HEK293 (cell line): ENCODE measurements around the gene HDHD3.

Source experiments
- ELK4 ChIP-seq: IDR thresholded peaks from 2 replicates; pipeline ENCODE4 v1.6.1; 2011; ENCODE audit warnings: mild to moderate bottlenecking, low read depth, low read length, borderline replicate concordance
- HOXC10 ChIP-seq: sonication (generic); formaldehyde crosslinking; IDR thresholded peaks from 2 replicates; pipeline ENCODE4 v1.8.1; 2023; ENCODE audit warnings: mild to moderate bottlenecking, missing genetic modification reagents
- KLF10 ChIP-seq: fragments of 450-650 bp; IDR thresholded peaks from 2 replicates; pipeline ENCODE4 v1.5.1; 2018; ENCODE audit warnings: missing biosample characterization, mild to moderate bottlenecking, missing genetic modification characterization
- MEIS1 ChIP-seq: sonication (generic); formaldehyde crosslinking; IDR thresholded peaks from 2 replicates; pipeline ENCODE4 v1.8.1; 2022; ENCODE audit warnings: missing genetic modification reagents, mild to moderate bottlenecking, borderline replicate concordance
- SP2 ChIP-seq: fragments of 450-650 bp; formaldehyde crosslinking; IDR thresholded peaks from 2 replicates; pipeline ENCODE4 v1.5.1; 2016; ENCODE audit warnings: missing biosample characterization, missing genetic modification characterization
- SP3 ChIP-seq: fragments of 450-650 bp; formaldehyde crosslinking; IDR thresholded peaks from 2 replicates; pipeline ENCODE4 v1.5.1; 2016; ENCODE audit warnings: missing biosample characterization, missing genetic modification characterization
- WT1 ChIP-seq: fragments of 450-650 bp; formaldehyde crosslinking; IDR thresholded peaks from 2 replicates; pipeline ENCODE4 v1.5.1; 2016; ENCODE audit warnings: missing biosample characterization, missing genetic modification characterization
- ZBTB21 ChIP-seq: fragments of 450-650 bp; formaldehyde crosslinking; IDR thresholded peaks from 2 replicates; pipeline ENCODE4 v1.5.1; 2017; ENCODE audit warnings: missing biosample characterization, missing genetic modification characterization
- ZBTB44 ChIP-seq: fragments of 450-650 bp; IDR thresholded peaks from 2 replicates; pipeline ENCODE4 v1.5.1; 2018; ENCODE audit warnings: missing biosample characterization, mild to moderate bottlenecking, missing genetic modification characterization
- ZBTB8A ChIP-seq: fragments of 450-650 bp; formaldehyde crosslinking; IDR thresholded peaks from 2 replicates; pipeline ENCODE4 v1.5.1; 2016; ENCODE audit warnings: missing biosample characterization, missing genetic modification characterization
- ZFP69B ChIP-seq: fragments of 450-650 bp; formaldehyde crosslinking; IDR thresholded peaks from 2 replicates; pipeline ENCODE4 v1.5.1; 2016; ENCODE audit warnings: missing biosample characterization, missing genetic modification characterization
- ZNF10 ChIP-seq: fragments of 450-650 bp; formaldehyde crosslinking; IDR thresholded peaks from 2 replicates; pipeline ENCODE4 v1.5.1; 2017; ENCODE audit warnings: missing biosample characterization, missing genetic modification characterization
- ZNF114 ChIP-seq: fragments of 450-650 bp; formaldehyde crosslinking; IDR thresholded peaks from 2 replicates; pipeline ENCODE4 v1.5.0; 2017; ENCODE audit warnings: missing biosample characterization, missing genetic modification characterization
- ZNF146 ChIP-seq: fragments of 450-650 bp; formaldehyde crosslinking; IDR thresholded peaks from 2 replicates; pipeline ENCODE4 v1.5.1; 2016; ENCODE audit warnings: missing biosample characterization, missing genetic modification characterization
- ZNF169 ChIP-seq: fragments of 450-650 bp; formaldehyde crosslinking; IDR thresholded peaks from 2 replicates; pipeline ENCODE4 v1.5.1; 2016; ENCODE audit warnings: missing biosample characterization, missing genetic modification characterization
- ZNF175 ChIP-seq: fragments of 450-650 bp; formaldehyde crosslinking; IDR thresholded peaks from 2 replicates; pipeline ENCODE4 v1.5.1; 2016; ENCODE audit warnings: missing biosample characterization, missing genetic modification characterization
- ZNF184 ChIP-seq: fragments of 450-650 bp; IDR thresholded peaks from 2 replicates; pipeline ENCODE4 v1.5.1; 2018; ENCODE audit warnings: missing biosample characterization, mild to moderate bottlenecking, missing genetic modification characterization
- ZNF214 ChIP-seq: fragments of 450-650 bp; formaldehyde crosslinking; IDR thresholded peaks from 2 replicates; pipeline ENCODE4 v1.5.1; 2017; ENCODE audit warnings: missing biosample characterization, mild to moderate bottlenecking, missing genetic modification characterization, borderline replicate concordance
- ZNF248 ChIP-seq: fragments of 450-650 bp; formaldehyde crosslinking; IDR thresholded peaks from 2 replicates; pipeline ENCODE4 v1.5.1; 2017; ENCODE audit warnings: missing biosample characterization, missing genetic modification characterization
- ZNF302 ChIP-seq: fragments of 450-650 bp; formaldehyde crosslinking; IDR thresholded peaks from 2 replicates; pipeline ENCODE4 v1.5.1; 2016; ENCODE audit warnings: missing biosample characterization, missing genetic modification characterization, low read depth
- ZNF324 ChIP-seq: fragments of 450-650 bp; formaldehyde crosslinking; IDR thresholded peaks from 2 replicates; pipeline ENCODE4 v1.5.1; 2016; ENCODE audit warnings: missing biosample characterization, missing genetic modification characterization
- ZNF335 ChIP-seq: fragments of 450-650 bp; formaldehyde crosslinking; conservative IDR thresholded peaks from 2 replicates; pipeline ENCODE4 v1.5.1; 2016; ENCODE audit warnings: missing biosample characterization, missing genetic modification characterization
- ZNF341 ChIP-seq: fragments of 450-650 bp; formaldehyde crosslinking; IDR thresholded peaks from 2 replicates; pipeline ENCODE4; 2016; ENCODE audit warnings: low read depth, missing biosample characterization, missing genetic modification characterization
- ZNF350 ChIP-seq: fragments of 450-650 bp; formaldehyde crosslinking; IDR thresholded peaks from 2 replicates; pipeline ENCODE4 v1.5.0; 2017; ENCODE audit warnings: missing biosample characterization, mild to moderate bottlenecking, missing genetic modification characterization
- ZNF366 ChIP-seq: fragments of 450-650 bp; formaldehyde crosslinking; conservative IDR thresholded peaks from 2 replicates; pipeline ENCODE4 v1.5.1; 2016; ENCODE audit warnings: missing biosample characterization, missing genetic modification characterization
- ZNF48 ChIP-seq: fragments of 450-650 bp; formaldehyde crosslinking; IDR thresholded peaks from 2 replicates; pipeline ENCODE4 v1.5.1; 2016; ENCODE audit warnings: missing biosample characterization, missing genetic modification characterization
- ZNF501 ChIP-seq: fragments of 450-650 bp; formaldehyde crosslinking; IDR thresholded peaks from 2 replicates; pipeline ENCODE4 v1.5.1; 2016; ENCODE audit warnings: missing biosample characterization, missing genetic modification characterization
- ZNF510 ChIP-seq: fragments of 450-650 bp; formaldehyde crosslinking; IDR thresholded peaks from 2 replicates; pipeline ENCODE4 v1.5.1; 2018; ENCODE audit warnings: mild to moderate bottlenecking, missing genetic modification characterization, missing biosample characterization; ENCODE audit not compliant: insufficient replicate concordance
- ZNF544 ChIP-seq: fragments of 450-650 bp; formaldehyde crosslinking; IDR thresholded peaks from 2 replicates; pipeline ENCODE4 v1.5.0; 2017; ENCODE audit warnings: missing biosample characterization, missing genetic modification characterization
- ZNF560 ChIP-seq: fragments of 450-650 bp; formaldehyde crosslinking; IDR thresholded peaks from 2 replicates; pipeline ENCODE4 v1.5.1; 2017; ENCODE audit warnings: missing biosample characterization, missing genetic modification characterization, borderline replicate concordance
- ZNF621 ChIP-seq: fragments of 450-650 bp; formaldehyde crosslinking; IDR thresholded peaks from 2 replicates; pipeline ENCODE4 v1.5.1; 2017; ENCODE audit warnings: missing biosample characterization, missing genetic modification characterization
- ZNF629 ChIP-seq: fragments of 450-650 bp; formaldehyde crosslinking; IDR thresholded peaks from 2 replicates; pipeline ENCODE4 v1.5.1; 2017; ENCODE audit warnings: missing biosample characterization, missing genetic modification characterization
- ZNF670 ChIP-seq: fragments of 450-650 bp; formaldehyde crosslinking; IDR thresholded peaks from 2 replicates; pipeline ENCODE4 v1.5.1; 2016; ENCODE audit warnings: missing biosample characterization, missing genetic modification characterization, low read depth
- ZNF707 ChIP-seq: fragments of 450-650 bp; formaldehyde crosslinking; IDR thresholded peaks from 2 replicates; pipeline ENCODE4 v1.5.1; 2016; ENCODE audit warnings: missing biosample characterization, missing genetic modification characterization
- ZNF76 ChIP-seq: fragments of 450-650 bp; formaldehyde crosslinking; IDR thresholded peaks from 2 replicates; pipeline ENCODE4; 2016; ENCODE audit warnings: low read depth, missing biosample characterization, missing genetic modification characterization, borderline replicate concordance
- ZNF843 ChIP-seq: fragments of 450-650 bp; formaldehyde crosslinking; IDR thresholded peaks from 2 replicates; pipeline ENCODE4 v1.5.1; 2016; ENCODE audit warnings: missing biosample characterization, missing genetic modification characterization
- ZSCAN16 ChIP-seq: fragments of 450-650 bp; formaldehyde crosslinking; IDR thresholded peaks from 2 replicates; pipeline ENCODE4 v1.5.1; 2016; ENCODE audit warnings: missing biosample characterization, missing genetic modification characterization
- ZSCAN23 ChIP-seq: fragments of 450-650 bp; formaldehyde crosslinking; IDR thresholded peaks from 2 replicates; pipeline ENCODE4 v1.5.1; 2016; ENCODE audit warnings: missing biosample characterization, missing genetic modification characterization
- ZSCAN30 ChIP-seq: fragments of 450-650 bp; IDR thresholded peaks from 2 replicates; pipeline ENCODE4 v1.5.1; 2018; ENCODE audit warnings: missing biosample characterization, mild to moderate bottlenecking, missing genetic modification characterization, moderate library complexity
- TF ChIP-seq, protein P1 (sequence below): fragments of 450-650 bp; formaldehyde crosslinking; IDR thresholded peaks from 2 replicates; pipeline ENCODE4 v1.5.1; 2016; ENCODE audit warnings: missing biosample characterization, missing genetic modification characterization

Gene HDHD3

DNA sequence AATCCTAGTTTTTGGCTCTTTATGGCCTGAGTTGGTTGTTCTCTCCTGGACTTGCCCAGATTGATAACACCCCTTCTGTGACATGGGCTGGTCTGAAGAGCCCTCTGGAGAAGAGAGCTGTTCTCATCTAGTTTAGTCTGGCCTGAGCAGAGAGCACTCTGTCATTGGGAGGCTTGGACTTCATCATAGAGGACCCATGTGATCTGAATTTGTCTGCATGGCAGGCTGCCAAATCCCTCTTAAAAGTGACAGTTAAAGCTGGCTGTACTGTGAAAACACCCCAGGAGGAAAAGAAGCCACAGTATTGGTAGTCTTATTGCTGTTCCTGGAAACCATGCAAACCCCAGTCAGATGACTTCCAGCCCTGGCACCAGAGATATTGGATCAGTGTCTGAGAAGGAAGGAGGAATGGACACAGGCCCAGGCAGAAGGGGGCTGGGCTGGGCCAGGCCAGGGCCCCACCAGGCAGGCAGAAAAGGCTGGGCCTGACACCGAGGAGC, 33.0 kb downstream of the HDHD3 start (continued):
- TF ChIP-seq ZSCAN23 (no peak), SP3 (tag by site-specific recombination) (no peak; the same call in 1 of the 2 replicates), ZBTB8A (tag by site-specific recombination) (0 out of 2 replicates have a peak, but pooled peaks have one; percentile 21), ZNF341 (tag by site-specific recombination) (peak; percentile 30; the same call in 1 of the 2 replicates), ZBTB21 (peak; percentile 54; the same call in 1 of the 2 replicates), ZSCAN30 (tag by site-specific recombination) (no peak), ZNF629 (tag by site-specific recombination) (peak; percentile 70), ZNF544 (tag by site-specific recombination) (no peak), HOXC10 (CRISPR knock-in tag) (no peak), ZNF184 (tag by site-specific recombination) (peak; percentile 74; the same call in 1 of the 2 replicates), ZNF10 (tag by site-specific recombination) (no peak), ZNF175 (tag by site-specific recombination) (no peak), ZNF350 (tag by site-specific recombination) (no peak), ZNF621 (no peak), ZNF302 (tag by site-specific recombination) (no peak), ZNF76 (no peak), ZNF146 (tag by site-specific recombination) (no peak), ZNF501 (no peak), ELK4 (no peak), ZNF114 (tag by site-specific recombination) (no peak), ZNF324 (tag by site-specific recombination) (no peak), ZBTB44 (peak; percentile 72; the same call in 1 of the 2 replicates), ZNF670 (tag by site-specific recombination) (no peak), ZSCAN16 (no peak), ZNF169 (tag by site-specific recombination) (no peak), ZNF560 (tag by site-specific recombination) (no peak), WT1 (tag by site-specific recombination) (no peak), ZNF707 (no peak), ZNF510 (tag by site-specific recombination) (no peak), ZNF366 (tag by site-specific recombination) (no peak), MEIS1 (CRISPR knock-in tag) (no peak), ZNF335 (tag by site-specific recombination) (peak; percentile 95), SP2 (tag by site-specific recombination) (peak; percentile 9; the same call in 1 of the 2 replicates), ZFP69B (0 out of 2 replicates have a peak, but pooled peaks have one; percentile 54), KLF10 (tag by site-specific recombination) (peak; percentile 29; the same call in 1 of the 2 replicates), ZNF214 (tag by site-specific recombination) (peak; percentile 28; the same call in 1 of the 2 replicates), ZNF843 (tag by site-specific recombination) (no peak), ZNF248 (tag by site-specific recombination) (no peak), ZNF48 (tag by site-specific recombination) (no peak)
- TF ChIP-seq, protein P1, sequence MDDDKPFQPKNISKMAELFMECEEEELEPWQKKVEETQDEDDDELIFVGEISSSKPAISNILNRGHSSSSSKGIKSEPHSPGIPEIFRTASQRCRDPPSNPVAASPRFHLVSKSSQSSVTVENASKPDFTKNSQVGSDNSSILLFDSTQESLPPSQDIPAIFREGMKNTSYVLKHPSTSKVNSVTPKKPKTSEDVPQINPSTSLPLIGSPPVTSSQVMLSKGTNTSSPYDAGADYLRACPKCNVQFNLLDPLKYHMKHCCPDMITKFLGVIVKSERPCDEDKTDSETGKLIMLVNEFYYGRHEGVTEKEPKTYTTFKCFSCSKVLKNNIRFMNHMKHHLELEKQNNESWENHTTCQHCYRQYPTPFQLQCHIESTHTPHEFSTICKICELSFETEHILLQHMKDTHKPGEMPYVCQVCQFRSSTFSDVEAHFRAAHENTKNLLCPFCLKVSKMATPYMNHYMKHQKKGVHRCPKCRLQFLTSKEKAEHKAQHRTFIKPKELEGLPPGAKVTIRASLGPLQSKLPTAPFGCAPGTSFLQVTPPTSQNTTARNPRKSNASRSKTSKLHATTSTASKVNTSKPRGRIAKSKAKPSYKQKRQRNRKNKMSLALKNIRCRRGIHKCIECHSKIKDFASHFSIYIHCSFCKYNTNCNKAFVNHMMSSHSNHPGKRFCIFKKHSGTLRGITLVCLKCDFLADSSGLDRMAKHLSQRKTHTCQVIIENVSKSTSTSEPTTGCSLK (tag by site-specific recombination), result no peak
